ENCODE measurements around the gene PLAAT2. TPM values are rescaled to one million over a fixed set of nuclear protein-coding genes. Genes with fewer than 3 reads are reported as not detected.
A peak's percentile ranks its signal among the peaks of the same experiment; 100 is the strongest.
"Not testable (repeated sequence)": the region's sequence is repeated elsewhere in the genome, so short reads cannot be mapped to it uniquely, and the experiment has no call there.

PLAAT2 gene
- total RNA-seq, 1 donor from 2014 or later = not detected

DNA sequence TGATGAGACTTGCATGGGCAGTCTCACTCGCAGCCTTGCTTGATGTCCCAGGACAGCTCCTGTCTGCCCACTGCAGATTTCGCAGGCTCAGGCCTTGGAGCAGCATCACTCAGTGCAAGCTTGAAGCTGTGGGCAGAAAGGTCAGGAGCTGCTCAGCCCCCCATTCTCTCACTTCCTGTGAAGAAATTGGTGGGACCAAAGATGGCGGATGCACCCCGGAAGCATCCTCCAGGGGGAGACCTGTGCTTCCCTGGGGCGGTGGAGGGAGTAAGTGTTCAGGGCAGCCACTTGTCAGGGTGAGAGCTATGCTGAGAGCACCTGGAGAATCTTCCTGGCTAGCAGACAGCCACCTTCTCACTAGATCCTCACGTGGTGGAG lies 11.3 kb downstream of the PLAAT2 start:
- H3K4me3 Mint-ChIP-seq (ENCODE audit: unreplicated experiment) = no peak overlapping the region
- DNase-seq (ENCODE audit: extremely low spot score, unreplicated experiment) = no peak
- peaks cover 32% of the 10 kb centered on the region for H3K27me3 Mint-ChIP-seq (ENCODE audit: unreplicated experiment)
- no peaks in the 10 kb centered on the region for H3K4me1 Mint-ChIP-seq (ENCODE audit: unreplicated experiment)
- H3K9me3 Mint-ChIP-seq (ENCODE audit: unreplicated experiment) = no peaks in the 10 kb centered on the region
- H3K27ac Mint-ChIP-seq (ENCODE audit: unreplicated experiment) = no peak overlapping the region
- TF ChIP-seq, protein P1, sequence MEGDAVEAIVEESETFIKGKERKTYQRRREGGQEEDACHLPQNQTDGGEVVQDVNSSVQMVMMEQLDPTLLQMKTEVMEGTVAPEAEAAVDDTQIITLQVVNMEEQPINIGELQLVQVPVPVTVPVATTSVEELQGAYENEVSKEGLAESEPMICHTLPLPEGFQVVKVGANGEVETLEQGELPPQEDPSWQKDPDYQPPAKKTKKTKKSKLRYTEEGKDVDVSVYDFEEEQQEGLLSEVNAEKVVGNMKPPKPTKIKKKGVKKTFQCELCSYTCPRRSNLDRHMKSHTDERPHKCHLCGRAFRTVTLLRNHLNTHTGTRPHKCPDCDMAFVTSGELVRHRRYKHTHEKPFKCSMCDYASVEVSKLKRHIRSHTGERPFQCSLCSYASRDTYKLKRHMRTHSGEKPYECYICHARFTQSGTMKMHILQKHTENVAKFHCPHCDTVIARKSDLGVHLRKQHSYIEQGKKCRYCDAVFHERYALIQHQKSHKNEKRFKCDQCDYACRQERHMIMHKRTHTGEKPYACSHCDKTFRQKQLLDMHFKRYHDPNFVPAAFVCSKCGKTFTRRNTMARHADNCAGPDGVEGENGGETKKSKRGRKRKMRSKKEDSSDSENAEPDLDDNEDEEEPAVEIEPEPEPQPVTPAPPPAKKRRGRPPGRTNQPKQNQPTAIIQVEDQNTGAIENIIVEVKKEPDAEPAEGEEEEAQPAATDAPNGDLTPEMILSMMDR (IDR thresholded peaks at IDR 0.05) = no peak
- no peaks in the 10 kb centered on the region for H3K36me3 Mint-ChIP-seq (ENCODE audit: unreplicated experiment)

DNA sequence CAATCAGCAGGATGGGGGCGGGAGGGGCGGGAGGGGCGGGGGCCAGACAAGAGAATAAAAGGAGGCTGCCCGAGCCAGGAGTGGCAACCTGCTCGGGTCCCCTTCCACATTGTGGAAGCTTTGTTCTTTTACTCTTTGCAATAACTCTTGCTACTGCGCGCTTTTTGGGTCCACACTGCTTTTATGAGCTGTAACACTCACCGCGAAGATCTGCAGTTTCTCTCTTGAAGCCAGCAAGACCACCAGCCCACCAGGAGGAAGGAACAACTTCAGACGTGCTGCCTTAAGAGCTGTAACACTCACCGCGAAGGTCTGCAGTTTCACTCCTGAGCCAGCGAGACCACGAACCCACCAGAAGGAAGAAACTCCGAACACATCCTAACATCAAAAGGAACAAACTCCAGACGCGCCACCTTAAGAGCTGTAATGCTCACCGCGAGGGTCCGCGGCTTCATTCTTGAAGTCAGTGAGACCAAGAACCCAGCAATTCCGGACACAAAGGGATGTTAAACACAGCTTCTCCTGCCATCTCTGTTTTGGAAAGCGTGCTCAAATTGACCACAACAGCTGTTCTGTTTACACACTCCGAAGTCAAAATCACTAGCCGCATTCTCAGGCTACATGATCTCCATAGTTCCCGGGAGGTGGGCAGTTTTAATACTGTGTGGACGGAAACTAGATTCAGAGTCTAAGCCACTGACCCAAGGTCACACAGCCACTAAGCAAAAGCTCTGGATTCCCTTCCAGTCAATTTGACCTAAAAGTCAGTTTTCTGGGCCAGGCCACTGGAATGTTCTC lies 11.9 kb downstream of the PLAAT2 start:
- Mint-ChIP-seq H3K27ac (ENCODE audit: unreplicated experiment) (no peak overlapping the region), H3K9me3 (ENCODE audit: unreplicated experiment) (no peaks in the 10 kb centered on the region), H3K27me3 (ENCODE audit: unreplicated experiment) (peaks cover 29% of the 10 kb centered on the region), H3K4me3 (ENCODE audit: unreplicated experiment) (no peak overlapping the region), H3K4me1 (ENCODE audit: unreplicated experiment) (no peaks in the 10 kb centered on the region), H3K36me3 (ENCODE audit: unreplicated experiment) (no peaks in the 10 kb centered on the region)
- TF ChIP-seq, protein P1 (IDR thresholded peaks at IDR 0.05) = no peak
- DNase-seq (ENCODE audit: extremely low spot score, unreplicated experiment) = no peak

DNA sequence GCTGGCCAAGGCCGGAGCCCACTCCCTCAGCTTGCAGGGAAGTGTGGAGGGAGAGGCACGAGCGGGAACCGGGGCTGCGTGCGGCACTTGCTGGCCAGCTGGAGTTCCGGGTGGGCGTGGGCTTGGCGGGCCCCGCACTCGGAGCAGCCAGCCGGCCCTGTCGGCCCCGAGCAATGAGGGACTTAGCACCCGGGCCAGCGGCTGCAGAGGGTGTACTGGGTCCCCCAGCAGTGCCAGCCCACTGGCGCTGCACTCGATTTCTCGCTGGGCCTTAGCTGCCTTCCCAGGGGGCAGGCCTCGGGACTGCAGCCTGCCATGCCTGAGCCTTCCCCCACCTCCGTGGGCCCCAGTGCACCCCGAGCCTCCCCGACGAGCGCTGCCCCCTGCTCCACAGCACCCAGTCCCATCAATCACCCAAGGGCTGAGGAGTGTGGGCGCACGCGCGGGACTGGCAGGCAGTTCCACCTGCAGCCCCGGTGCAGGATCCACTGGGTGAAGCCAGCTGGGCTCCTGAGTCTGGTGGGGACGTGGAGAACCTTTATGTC lies 13.0 kb downstream of the PLAAT2 start:
- not testable (repeated sequence) for DNase-seq (ENCODE audit: extremely low spot score, unreplicated experiment); H3K9me3 Mint-ChIP-seq (ENCODE audit: unreplicated experiment); H3K36me3 Mint-ChIP-seq (ENCODE audit: unreplicated experiment); H3K27ac Mint-ChIP-seq (ENCODE audit: unreplicated experiment); H3K4me1 Mint-ChIP-seq (ENCODE audit: unreplicated experiment); H3K4me3 Mint-ChIP-seq (ENCODE audit: unreplicated experiment)
- peaks cover 19% of the 10 kb centered on the region for H3K27me3 Mint-ChIP-seq (ENCODE audit: unreplicated experiment)

DNA sequence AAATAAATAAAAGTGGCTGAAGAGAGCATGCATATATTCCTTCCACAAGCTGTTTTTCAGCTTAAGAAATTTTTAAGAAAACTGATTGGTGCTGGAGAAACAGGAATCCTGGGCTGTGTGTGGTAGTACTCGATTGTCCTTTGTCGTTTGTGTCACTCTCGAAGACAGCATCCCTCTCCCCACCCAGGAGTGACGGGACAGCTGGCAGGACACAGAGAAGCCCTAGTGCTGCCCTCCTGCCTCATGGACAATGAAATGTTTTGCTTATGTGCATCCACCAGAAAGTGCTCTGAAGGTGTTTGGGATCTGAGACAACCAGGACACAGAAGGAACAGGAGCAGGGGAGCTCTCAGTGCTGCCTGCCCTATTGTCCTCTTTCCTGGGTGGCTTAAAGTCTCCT lies 13.8 kb downstream of the PLAAT2 start:
- no peak overlapping the region for H3K4me3 Mint-ChIP-seq (ENCODE audit: unreplicated experiment)
- no peaks in the 10 kb centered on the region for H3K4me1 Mint-ChIP-seq (ENCODE audit: unreplicated experiment)
- H3K36me3 Mint-ChIP-seq (ENCODE audit: unreplicated experiment) = no peaks in the 10 kb centered on the region
- TF ChIP-seq, protein P1 (IDR thresholded peaks at IDR 0.05) = no peak
- no peaks in the 10 kb centered on the region for H3K9me3 Mint-ChIP-seq (ENCODE audit: unreplicated experiment)
- peak; percentile 46 for DNase-seq (ENCODE audit: extremely low spot score, unreplicated experiment)
- H3K27ac Mint-ChIP-seq (ENCODE audit: unreplicated experiment) = no peak overlapping the region
- peaks cover 17% of the 10 kb centered on the region for H3K27me3 Mint-ChIP-seq (ENCODE audit: unreplicated experiment)

DNA sequence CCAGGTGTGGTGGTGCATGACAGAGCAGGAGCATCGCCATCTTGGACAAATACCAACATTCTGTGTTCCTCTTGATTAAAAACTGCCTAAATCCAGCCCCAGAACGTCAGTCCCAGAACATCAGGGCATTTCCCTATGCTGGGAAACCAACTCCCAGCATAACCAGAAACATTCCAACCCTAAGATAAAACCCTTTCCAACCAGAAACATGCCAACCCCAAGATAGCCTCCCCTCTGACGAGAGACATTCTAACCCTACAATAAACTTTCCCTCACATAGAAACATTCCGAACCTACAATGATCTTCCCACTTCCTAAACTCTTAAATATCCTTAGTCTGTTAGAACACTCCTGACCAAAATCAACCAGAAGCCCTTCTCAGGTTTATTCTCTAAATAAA lies 15.0 kb downstream of the PLAAT2 start:
- H3K27ac Mint-ChIP-seq (ENCODE audit: unreplicated experiment) = no peak overlapping the region
- H3K27me3 Mint-ChIP-seq (ENCODE audit: unreplicated experiment) = peaks cover 28% of the 10 kb centered on the region
- no peak for DNase-seq (ENCODE audit: extremely low spot score, unreplicated experiment)
- TF ChIP-seq, protein P1 (IDR thresholded peaks at IDR 0.05) = no peak
- H3K36me3 Mint-ChIP-seq (ENCODE audit: unreplicated experiment) = no peaks in the 10 kb centered on the region
- H3K4me1 Mint-ChIP-seq (ENCODE audit: unreplicated experiment) = no peaks in the 10 kb centered on the region
- no peak overlapping the region for H3K4me3 Mint-ChIP-seq (ENCODE audit: unreplicated experiment)
- no peaks in the 10 kb centered on the region for H3K9me3 Mint-ChIP-seq (ENCODE audit: unreplicated experiment)

All from osteocyte (in vitro differentiated cells).